GM12878 (cell line): ENCODE measurements around the gene PLA2G15. TPM values are rescaled to one million over a fixed set of nuclear protein-coding genes. Genes with fewer than 3 reads are reported as not detected.

Experiments used
- ATAC-seq: fragments of 200-7000 bp; cut with Tn5 transposase; 3 replicates; pipeline ENCODE4 v1.9.1; 2020; ENCODE audit warnings: mild to moderate bottlenecking, moderate library complexity
- BruUV-seq: library from RNA; stranded (reverse); fragments of 400-500 nt; replicated peaks from 2 replicates; lab custom pipeline; 2021; lab: Mats Ljungman, UMichigan
- CTCF ChIA-PET: fragments of 300-600 bp; sonication (Branson Sonifier 250); formaldehyde crosslinking; extraction: SDS; loops from one replicate; lab custom pipeline; 2021; ENCODE audit warnings: inconsistent platforms; lab: Yijun Ruan, JAX
- POLR2A ChIA-PET: fragments of 350-600 bp; formaldehyde crosslinking; extraction: SDS; loops from one replicate; lab custom pipeline; 2021; ENCODE audit warnings: inconsistent platforms; lab: Charles Lee
- RAD21 ChIA-PET: fragments of 300-600 bp; sonication (Branson Sonifier 250); formaldehyde crosslinking; loops from one replicate; lab custom pipeline; 2023; ENCODE audit warnings: antibody characterized with exemption; ENCODE audit not compliant: unreplicated experiment; lab: Charles Lee
- SMC1A ChIA-PET: fragments of 300-600 bp; sonication (Branson Sonifier 250); formaldehyde crosslinking; loops from one replicate; lab custom pipeline; 2023; ENCODE audit not compliant: unreplicated experiment, uncharacterized antibody; lab: Charles Lee
- DNase-seq: peaks from one replicate; pipeline ENCODE4 v3.0.0-alpha.2; 2011; ENCODE audit warnings: low read depth, low spot score
- FAIRE-seq: peaks from 3 replicates; lab custom pipeline; 2011; peaks lifted over from hg19 to GRCh38; lab: Jason Lieb, UNC
- H2AFZ ChIP-seq: 2 replicates; pipeline ENCODE4 v1.6.0; 2011; ENCODE audit warnings: low read depth, low read length, control low read depth; ENCODE audit not compliant: control insufficient read depth
- H3K27ac ChIP-seq: 2 replicates; pipeline ENCODE4 v1.5.1; 2011; ENCODE audit warnings: control low read depth; ENCODE audit not compliant: control insufficient read depth, insufficient read depth
- H3K27me3 ChIP-seq, 2 experiments: replicated peaks in 1 of 2; 2 replicates each; pipeline versions ENCODE4 v1.6.0 to v1.6.1; 2011; ENCODE audit warnings: low read length in 1 of 2; ENCODE audit not compliant: control insufficient read depth in 2 of 2, insufficient read depth in 2 of 2
- H3K36me3 ChIP-seq, 2 experiments: 2 replicates each; pipeline ENCODE4 v1.5.1; 2011; ENCODE audit warnings: low read length in 1 of 2; ENCODE audit not compliant: control insufficient read depth in 2 of 2, insufficient read depth in 2 of 2
- H3K4me1 ChIP-seq: 2 replicates; pipeline ENCODE4 v1.6.1; 2011; ENCODE audit warnings: mild to moderate bottlenecking, low read length, moderate library complexity, mixed read lengths; ENCODE audit not compliant: control insufficient read depth, insufficient read depth
- H3K4me2 ChIP-seq: 2 replicates; pipeline ENCODE4 v1.6.0; 2011; ENCODE audit warnings: control low read depth; ENCODE audit not compliant: control insufficient read depth, insufficient read depth
- H3K4me3 ChIP-seq: fragments of 200-600 bp; sonication (generic); 2 replicates; pipeline ENCODE4 v1.5.1; 2016
- H3K79me2 ChIP-seq: 2 replicates; pipeline ENCODE4 v1.6.0; 2011; ENCODE audit warnings: low read length; ENCODE audit not compliant: control insufficient read depth, insufficient read depth
- H3K9ac ChIP-seq: 2 replicates; pipeline ENCODE4 v1.8.0; 2011; ENCODE audit warnings: low read length, control low read depth, mixed read lengths; ENCODE audit not compliant: control insufficient read depth, insufficient read depth
- H3K9me3 ChIP-seq: replicated peaks from 3 replicates; pipeline ENCODE4 v1.5.1; 2011; ENCODE audit warnings: mild to moderate bottlenecking, low read length; ENCODE audit not compliant: control insufficient read depth, insufficient read depth
- H4K20me1 ChIP-seq: 2 replicates; pipeline ENCODE4 v1.6.0; 2011; ENCODE audit not compliant: control insufficient read depth, insufficient read depth
- CREM ChIP-seq: IDR thresholded peaks from 2 replicates; pipeline ENCODE4 v1.6.1; 2014; ENCODE audit warnings: antibody characterized with exemption, low read depth
- EED ChIP-seq: sonication (generic); IDR thresholded peaks from 2 replicates; pipeline ENCODE4 v1.6.1; 2016; ENCODE audit warnings: antibody characterized with exemption, low read depth
- IKZF1 ChIP-seq: fragments of 450-650 bp; conservative IDR thresholded peaks from 2 replicates; pipeline ENCODE4 v1.6.1; 2017; ENCODE audit warnings: antibody characterized with exemption, mild to moderate bottlenecking
- RUNX3 ChIP-seq: IDR thresholded peaks from 2 replicates; pipeline ENCODE4 v1.6.1; 2012; ENCODE audit warnings: low read length, inconsistent platforms
- SIX5 ChIP-seq: IDR thresholded peaks from 2 replicates; pipeline ENCODE4 v1.6.1; 2011; ENCODE audit warnings: mild to moderate bottlenecking, low read depth, low read length, moderate library complexity; ENCODE audit not compliant: severe bottlenecking
- SRF ChIP-seq, 2 experiments: IDR thresholded peaks; 2 replicates each; pipeline ENCODE4 v1.6.1; 2011; ENCODE audit warnings: low read depth in 2 of 2, low read length in 2 of 2, mild to moderate bottlenecking in 1 of 2, moderate library complexity in 1 of 2
- TCF12 ChIP-seq: IDR thresholded peaks from 2 replicates; pipeline ENCODE4 v1.6.1; 2011; ENCODE audit warnings: low read depth, mild to moderate bottlenecking, low read length
- TCF3 ChIP-seq: IDR thresholded peaks from 2 replicates; pipeline ENCODE4 v1.6.1; 2012; ENCODE audit warnings: low read depth, mild to moderate bottlenecking, low read length, borderline replicate concordance; ENCODE audit not compliant: insufficient read depth
- WGBS: methylation state at CpG from one replicate; pipeline ENCODE4 v1.1.6; 2016; ENCODE audit warnings: low lambda C conversion rate; ENCODE audit not compliant: insufficient replicate concordance, insufficient coverage; ENCODE audit errors: missing lambda C conversion rate; 5-methylcytosine and 5-hydroxymethylcytosine counted together
- in situ Hi-C: fragments of 300-500 bp; cut with MboI; formaldehyde crosslinking; loops from 9 replicates; pipeline ENCODE4 v1.14.3; 2018; ENCODE audit warnings: mixed read lengths
- intact Hi-C: fragments of 100-400 bp; cut with micrococcal nuclease; formaldehyde crosslinking; loops from one replicate; pipeline ENCODE4 v1.14.2; 2022; ENCODE audit not compliant: unreplicated experiment
- polyA plus RNA-seq, 11 experiments: library from polyadenylated mRNA; depleted of rRNA in 4 of 11; unstranded in 6 of 11; stranded (reverse) in 5 of 11; fragments of >200 nt; fragmentation: Nextera tagmentation in 4 of 11; fragmentation: Illumina TruSeq in 1 of 11; extraction: Ambion mirVana in 4 of 11; extraction: Trizol in 1 of 11; gene quantifications; 1 replicate in 1 of 11; 2 replicates in 10 of 11; pipeline versions ENCODE4 v1.2.1 to v1.2.3, GENCODE V29; 2011 to 2016; ENCODE audit warnings: inconsistent platforms in 2 of 11, missing spikeins in 2 of 11, low read depth in 1 of 11
- total RNA-seq, 4 experiments: library from RNA; depleted of rRNA in 3 of 4; stranded (reverse); fragments of >200 nt in 3 of 4; fragmentation: Illumina TruSeq in 1 of 4; extraction: Trizol in 1 of 4; gene quantifications; 2 replicates each; pipeline versions ENCODE4 v1.2.1 to v1.2.3, GENCODE V29; 2013 to 2021

Gene PLA2G15
- total and polyA plus RNA-seq, 10 of the 15 experiments (the other 5 are each of a cell fraction or from before 2014, with no cell fraction given): 0.31 to 9.4 (median 6.8) TPM

GRCh38 chr16:68257251-68257905 is 12.2 kb downstream of the PLA2G15 start:
- in situ Hi-C loops (loop anchor here (5.0 kb wide), 1 partner anchor 70 kb away; no protein-coding TSS in a partner anchor), intact Hi-C loops (no loop called here)
- H3K36me3 ChIP-seq: peaks cover 0 to 7% of the 10 kb centered on the region in 2 experiments; a peak in 3 of 4 replicates
- ChIA-PET SMC1A (interaction anchor here (0.9 to 2.7 kb wide), 17 partner anchors 9 to 358 kb away, joined by 3 to 32 read pairs (median 4); partner anchors contain the start of genes PLA2G15, PRMT7 and SLC7A6OS), CTCF (interaction anchor here (0.7 to 9.0 kb wide), 13 partner anchors 14 to 272 kb away, joined by 3 to 747 read pairs (median 3); partner anchors contain the start of gene PLA2G15), POLR2A (interaction anchor here (0.5 to 1.9 kb wide), 10 partner anchors 9 to 643 kb away, joined by 3 to 17 read pairs (median 4); no protein-coding TSS in a partner anchor), RAD21 (interaction anchor here (0.9 to 10.2 kb wide), 12 partner anchors 8 to 186 kb away, joined by 3 to 399 read pairs (median 4); partner anchors contain the start of gene PLA2G15)
- H2AFZ ChIP-seq: peak overlapping the region; percentile 29
- no peak for DNase-seq
- no peaks in the 10 kb centered on the region for H3K9me3 ChIP-seq
- H3K4me3 ChIP-seq: no peak overlapping the region
- H3K4me1 ChIP-seq: peaks cover 20% of the 10 kb centered on the region
- H3K79me2 ChIP-seq: no peaks in the 10 kb centered on the region
- no peaks in the 10 kb centered on the region for H3K27me3 ChIP-seq
- FAIRE-seq: peak; percentile 75
- 24% methylated on average over 6 of the region's 6 CpGs for WGBS
- TF ChIP-seq SRF (IDR thresholded peaks at IDR 0.05; ENCODE audit: low read depth in 2 of 2, low read length in 2 of 2) (peak in 1 of 2 experiments; percentile 59; a peak in 1 of 4 replicates), CREM (no peak), IKZF1 (peak; percentile 36; the same call in 1 of the 2 replicates), SIX5 (no peak), RUNX3 (peak; percentile 4; the same call in 1 of the 2 replicates), EED (peak; percentile 44; the same call in 1 of the 2 replicates), TCF3 (peak; percentile 66; the same call in 1 of the 2 replicates), TCF12 (peak; percentile 89)
- peak overlapping the region; percentile 18 for H3K4me2 ChIP-seq
- no peak overlapping the region for H3K9ac ChIP-seq
- BruUV-seq: no TSS peak
- ATAC-seq: peak; percentile 68
- peak overlapping the region; percentile 35 for H3K27ac ChIP-seq
- no peaks in the 10 kb centered on the region for H4K20me1 ChIP-seq
